Activated CD8-positive, alpha-beta memory T cell treated with anti-CD3 and anti-CD28 coated beads for 1 hour (primary cell): ENCODE data around the gene LLGL2.

Experiments used
- DNase-seq, 2 donors: peaks; one replicate each; pipeline ENCODE4 v3.0.0-alpha.2; 2020; ENCODE audit warnings: low read depth in 1 of 2; ENCODE audit errors: extremely low read depth in 1 of 2

The LLGL2 gene

DNA sequence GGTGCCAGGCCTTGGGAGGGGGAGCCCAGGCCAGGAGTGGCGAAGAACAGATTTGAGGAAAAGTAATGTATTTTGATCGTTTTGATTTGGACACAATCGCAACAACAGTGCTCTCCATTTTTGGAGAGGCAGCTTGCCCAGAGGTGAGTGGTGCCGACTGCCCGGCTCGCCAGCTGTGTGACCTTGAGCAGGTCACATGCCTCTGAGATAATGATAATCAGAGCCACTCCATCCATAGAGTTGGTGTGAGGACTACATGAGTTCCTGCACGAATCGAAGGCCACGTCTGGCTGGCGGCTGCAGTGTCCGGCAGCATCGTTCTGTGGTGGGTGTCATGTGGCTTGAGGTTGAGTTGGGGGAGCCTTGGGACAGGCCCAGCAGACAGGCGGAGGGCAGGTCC, 20.7 kb downstream of the LLGL2 start:
- no peak for DNase-seq

DNA sequence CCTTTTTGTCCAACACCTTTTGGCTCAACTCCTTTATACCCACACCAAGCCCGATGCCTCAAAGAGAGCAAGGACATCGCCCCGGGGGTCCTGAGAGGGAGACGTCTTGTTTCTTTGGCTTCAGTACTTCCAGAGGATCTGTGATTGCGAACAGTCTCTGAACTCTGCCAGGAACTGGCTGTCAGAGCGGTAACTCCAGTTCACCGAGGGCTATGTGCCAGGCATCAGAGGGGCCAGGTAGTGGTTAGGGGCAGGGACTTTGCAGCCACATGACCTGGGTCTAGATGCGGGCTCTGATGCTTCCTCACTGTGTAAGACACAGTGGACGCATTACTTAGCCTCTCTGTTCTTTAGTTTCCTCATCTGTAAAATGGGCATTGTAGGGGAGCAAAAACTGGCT, 21.6 kb downstream of the LLGL2 start:
- no peak for DNase-seq

DNA sequence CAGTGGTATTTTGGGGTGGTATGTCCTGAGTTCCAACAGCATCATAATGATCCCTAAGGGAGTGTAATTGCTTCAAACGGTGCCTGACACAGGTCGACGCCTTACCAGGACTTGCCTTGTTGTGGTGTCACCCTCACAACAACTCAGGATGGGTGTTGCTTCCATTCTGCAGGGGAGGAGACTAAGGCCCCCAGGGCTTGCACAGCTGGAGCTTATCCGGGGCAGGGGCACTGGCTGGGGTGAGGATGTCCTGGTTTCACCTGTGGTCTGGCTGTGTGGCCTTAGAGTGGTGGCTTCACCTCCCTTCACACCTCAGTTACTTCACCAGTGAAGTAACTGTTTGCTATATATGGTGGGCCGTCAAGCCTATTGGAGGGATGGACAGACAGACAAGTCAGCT, 23.3 kb downstream of the LLGL2 start:
- no peak for DNase-seq

DNA sequence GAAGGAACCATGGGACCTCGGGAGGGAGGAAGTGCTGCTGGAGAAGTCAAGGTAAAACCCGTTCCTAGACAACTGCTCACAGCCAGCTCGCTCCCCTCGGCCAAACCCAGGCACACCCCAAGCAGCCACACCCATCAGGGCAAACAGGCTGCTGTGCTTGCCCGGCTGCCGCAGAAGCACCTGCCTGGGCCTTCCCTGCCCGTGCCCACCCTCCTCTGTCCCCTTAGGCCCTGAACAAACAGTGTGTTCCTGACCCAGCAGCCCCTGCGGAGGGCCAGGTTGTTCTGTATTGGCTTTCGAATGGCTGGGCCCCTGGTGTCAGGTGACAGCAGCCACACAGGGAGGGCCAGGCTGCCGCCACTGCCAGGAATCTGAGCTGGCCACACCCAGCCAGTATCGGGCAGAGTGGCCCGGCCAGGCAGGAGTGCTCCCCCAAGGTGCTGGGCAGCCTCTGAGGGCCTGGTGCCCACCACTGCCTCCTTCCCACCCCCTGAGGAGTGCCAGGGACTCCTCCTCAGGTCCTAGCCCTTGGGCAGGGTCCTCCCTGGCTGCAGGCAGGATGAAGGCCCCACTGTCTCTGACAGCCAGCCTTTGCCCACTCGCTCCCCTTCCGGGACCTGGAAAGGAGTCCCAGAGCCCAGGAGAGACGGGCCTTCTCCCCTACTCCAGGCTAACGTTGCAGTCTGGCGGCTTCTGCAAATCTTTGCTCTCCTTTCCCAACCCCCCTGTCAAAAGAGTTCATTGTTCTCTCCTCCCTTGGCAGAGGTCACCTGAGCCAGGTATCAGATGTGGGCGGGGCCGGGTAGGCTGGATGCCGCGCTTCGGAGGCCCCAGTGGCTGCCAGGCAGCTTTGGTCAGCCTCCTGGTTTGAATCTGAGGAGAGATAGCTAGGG, 24.0 kb downstream of the LLGL2 start:
- DNase-seq: no peak

DNA sequence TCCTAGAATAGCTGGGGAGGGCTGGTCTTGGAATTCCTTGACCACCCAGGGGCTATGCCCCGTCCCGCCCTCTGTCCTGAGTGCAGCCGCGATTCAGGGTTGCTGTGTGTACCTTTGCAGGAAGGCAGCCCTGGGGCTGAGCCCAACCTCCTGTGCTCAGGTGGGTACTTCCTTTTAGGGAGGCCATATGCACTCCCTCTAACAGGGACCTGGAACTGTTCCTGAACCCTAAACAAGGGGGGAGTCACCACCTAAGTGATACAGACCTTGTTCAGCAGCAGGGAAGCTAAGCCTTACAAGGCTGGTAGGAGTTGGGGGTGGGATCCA, 24.6 kb downstream of the LLGL2 start:
- DNase-seq: no peak

DNA sequence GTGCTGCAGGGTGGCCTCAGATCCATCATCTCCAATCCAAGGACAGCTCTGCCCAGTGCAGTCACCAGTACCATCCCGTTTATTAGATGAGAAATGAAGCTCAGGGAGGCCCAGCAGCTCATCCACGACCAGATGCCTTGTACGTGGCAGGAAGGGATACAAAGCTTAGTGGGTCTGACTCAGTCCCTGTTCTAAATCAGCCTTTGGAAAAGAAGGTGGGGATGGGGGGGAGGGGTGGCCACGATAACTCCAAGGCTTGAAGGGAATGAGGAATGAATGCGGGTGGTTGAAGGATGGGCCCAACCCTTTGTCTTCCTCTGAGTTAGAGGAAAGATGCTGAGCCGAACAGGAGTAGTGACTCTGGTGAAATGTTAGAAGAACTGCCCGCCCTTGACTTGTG, 25.8 kb downstream of the LLGL2 start:
- no peak for DNase-seq

DNA sequence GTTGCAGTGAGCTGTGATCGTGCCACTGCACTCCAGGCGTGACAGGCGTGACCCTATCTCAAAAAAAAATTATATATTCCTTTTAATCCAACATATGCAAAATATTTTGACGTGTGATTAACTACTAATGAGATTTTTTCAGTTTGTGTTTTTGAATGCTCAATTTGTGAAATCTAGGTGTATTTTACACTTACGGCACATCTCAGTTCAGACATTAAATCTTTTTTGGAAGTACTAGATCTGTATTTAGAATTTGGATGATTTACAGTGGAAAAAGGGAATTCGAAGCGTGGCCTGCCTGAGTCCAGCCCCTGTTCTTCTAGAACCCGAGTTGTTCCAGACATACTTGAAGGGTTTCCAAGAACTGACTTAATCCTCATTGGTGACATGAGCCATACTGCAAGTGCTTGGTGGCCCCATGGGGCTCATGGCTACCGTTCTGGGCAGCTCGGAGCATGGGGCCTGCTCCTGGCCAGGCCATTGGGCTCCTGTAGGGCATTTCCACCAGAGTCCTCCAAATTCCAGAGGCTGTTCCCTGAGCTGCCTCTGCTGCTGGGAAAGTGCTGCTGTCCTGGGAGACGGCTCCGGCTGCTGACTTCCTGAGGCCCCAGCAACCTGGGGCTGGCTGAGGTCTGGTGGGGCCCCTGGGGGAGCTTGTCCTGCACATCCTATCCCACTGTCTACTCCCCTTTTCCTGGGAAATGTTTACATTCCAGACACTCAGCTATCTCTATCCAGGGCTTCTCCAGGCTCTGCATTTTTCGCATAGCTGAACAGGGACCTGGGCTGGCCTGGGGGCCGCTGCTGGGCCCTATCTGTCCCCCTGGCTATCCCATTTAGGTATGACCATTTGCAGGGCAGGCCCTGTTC, 27.2 kb downstream of the LLGL2 start:
- no peak for DNase-seq

DNA sequence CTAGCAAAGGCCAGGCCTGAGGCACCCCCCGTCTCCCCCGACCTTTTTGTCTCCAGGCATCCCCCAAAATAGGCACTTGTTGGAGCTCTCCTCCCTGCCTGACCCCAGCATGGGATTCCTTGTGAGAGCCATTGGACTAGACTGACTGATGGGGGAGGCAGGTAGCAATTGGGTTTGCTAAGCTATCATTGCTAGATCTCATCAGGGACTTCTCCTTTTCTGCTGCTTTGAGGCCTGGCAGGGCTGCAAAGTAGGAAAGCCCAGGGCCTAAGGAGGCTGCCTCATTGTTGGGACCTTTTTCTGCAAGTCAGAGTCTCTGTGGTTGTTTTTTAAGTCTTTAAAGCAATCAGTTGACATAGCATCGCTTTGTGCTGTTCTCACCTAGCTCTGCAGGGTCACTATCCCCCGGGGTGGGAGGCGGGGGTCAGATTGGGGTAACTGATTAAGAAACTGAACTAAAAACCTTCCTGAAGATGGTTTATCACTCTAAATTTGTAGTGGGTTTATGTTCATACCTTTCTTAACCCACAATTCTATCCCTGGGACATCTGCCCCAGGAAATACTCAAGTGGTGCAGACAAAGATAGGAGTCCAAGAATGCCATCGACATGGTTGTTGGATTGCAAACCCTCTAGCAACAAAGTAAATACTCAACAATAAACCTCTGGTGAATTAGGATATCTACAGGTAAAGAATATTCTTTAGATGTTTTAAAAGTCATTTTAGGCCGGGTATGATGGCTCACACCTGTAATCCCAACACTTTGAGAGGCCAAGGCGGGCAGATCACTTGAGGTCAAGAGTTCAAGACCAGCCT, 28.0 kb downstream of the LLGL2 start:
- no peak for DNase-seq

DNA sequence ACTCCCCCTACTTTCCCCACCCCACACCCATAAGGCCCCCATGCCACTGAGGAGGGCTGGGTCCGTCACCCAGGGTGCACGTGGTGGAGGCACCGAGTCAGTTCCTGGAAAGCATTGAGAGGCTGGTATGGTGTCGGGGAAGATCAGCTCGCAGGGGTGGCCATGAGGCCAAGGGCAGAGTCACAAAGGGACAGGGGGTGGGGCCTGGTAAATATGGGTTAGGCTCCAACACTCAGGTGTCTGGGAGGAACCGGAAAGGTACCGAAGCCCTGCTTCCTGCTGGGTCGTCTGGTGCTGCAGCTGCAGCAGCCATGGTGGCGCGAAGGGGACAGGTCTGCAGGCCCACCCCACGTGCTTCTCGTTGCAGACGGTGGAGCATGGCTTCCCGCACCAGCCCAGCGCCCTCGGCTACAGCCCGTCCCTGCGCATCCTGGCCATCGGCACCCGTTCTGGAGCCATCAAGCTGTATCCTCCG, 30.2 kb downstream of the LLGL2 start:
- DNase-seq: no peak

DNA sequence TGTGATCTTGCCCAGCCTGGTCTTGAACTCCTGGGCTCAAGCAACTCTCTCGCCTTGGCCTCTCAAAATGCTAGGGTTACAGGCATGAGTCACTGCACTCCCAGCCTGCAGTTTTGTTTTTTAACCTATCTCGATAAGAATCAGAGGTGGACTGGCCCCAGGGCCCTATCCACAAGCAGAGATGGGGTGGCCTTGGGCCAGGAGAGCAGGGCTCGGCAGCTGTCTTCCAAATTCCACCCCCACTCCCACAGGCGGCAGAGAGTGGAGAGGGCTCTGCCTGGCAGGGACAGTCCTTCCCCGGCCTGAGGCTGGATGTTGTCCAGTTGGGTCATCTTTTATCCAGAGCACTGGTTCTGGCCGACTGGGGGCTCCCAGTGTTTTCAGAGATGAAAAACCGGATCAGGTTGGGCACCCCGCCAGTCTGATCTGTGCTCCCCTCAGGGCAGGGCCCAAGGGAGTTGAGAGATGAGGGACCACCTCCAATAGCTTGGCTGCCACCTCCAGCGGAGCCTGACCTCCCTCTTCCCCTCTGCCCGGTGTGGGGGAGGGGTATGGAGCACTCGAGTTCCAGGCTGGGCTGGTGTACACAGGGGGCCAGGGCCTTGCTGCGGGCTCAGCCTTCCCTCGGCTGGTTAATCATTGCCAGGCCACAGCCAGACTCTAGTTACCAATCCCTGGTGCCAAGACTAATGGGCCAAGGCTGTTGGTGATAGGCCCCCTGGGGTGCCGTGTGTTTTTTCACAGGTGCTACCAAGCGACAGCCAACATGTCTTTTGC, 31.8 kb downstream of the LLGL2 start:
- no peak for DNase-seq

DNA sequence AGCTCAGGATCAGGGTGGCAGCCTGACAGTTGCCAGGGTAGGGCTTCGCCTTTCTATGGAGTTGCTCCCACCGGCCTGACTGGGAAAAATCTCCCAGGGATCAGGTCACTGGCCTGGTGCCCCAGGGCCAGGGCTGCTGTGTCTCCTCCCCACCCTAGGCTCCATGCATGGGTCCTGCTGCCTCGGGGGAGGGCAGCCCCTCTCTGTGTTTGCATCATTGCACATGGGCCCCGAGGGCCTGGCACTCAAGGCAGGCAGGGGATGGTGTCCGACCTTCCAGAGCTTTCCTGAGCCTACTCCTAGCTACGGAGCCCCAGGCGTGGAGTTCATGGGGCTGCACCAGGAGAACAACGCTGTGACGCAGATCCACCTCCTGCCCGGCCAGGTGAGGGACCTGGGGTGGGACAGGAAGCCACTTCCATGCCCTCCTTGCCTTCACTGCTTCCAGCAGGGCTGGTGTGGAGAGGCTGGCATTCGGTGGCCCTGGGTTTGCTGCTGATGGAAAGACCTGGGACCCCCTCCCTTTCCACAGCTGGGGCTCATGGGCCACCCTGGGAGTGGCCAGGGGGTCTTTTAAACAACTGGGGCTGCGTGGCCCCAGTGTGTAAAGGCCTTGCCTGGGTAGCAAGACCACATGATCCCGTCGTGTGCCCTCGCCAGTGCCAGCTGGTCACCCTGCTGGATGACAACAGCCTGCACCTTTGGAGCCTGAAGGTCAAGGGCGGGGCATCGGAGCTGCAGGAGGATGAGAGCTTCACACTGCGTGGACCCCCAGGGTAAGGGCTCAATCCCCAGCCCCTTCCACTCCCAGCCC, 32.6 kb downstream of the LLGL2 start:
- DNase-seq: no peak

DNA sequence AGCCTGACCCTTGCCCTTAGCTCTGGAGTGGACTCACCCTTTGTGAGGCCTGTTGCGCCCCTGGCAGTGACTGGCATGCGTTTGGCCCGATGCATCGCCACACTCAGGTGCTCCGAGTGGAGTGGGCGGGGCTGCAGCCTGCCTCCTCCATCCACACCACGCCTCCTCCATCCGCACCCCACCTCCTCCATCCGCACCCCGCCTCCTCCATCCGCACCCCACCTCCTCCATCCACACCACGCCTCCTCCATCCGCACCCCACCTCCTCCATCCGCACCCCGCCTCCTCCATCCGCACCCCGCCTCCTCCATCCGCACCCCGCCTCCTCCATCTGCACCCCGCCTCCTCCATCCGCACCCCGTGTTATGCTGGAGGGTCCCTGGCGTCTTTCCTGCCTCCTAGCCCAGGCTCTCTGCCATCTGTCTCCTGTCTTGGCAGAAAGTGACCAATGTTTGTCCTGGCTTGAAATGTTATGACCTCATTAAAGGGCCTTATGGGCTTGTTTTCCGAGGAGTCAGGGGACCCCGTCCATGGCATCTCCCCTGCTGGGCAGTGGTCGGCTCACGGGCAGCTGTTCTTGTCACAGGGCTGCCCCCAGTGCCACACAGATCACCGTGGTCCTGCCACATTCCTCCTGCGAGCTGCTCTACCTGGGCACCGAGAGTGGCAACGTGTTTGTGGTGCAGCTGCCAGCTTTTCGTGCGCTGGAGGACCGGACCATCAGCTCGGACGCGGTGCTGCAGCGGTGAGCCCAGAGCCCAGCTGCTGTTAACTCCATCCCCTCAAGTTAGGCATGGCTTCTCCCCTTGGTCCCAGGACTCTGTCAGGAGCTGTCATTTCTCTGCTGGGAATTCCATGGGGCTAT, 33.4 kb downstream of the LLGL2 start:
- no peak for DNase-seq

DNA sequence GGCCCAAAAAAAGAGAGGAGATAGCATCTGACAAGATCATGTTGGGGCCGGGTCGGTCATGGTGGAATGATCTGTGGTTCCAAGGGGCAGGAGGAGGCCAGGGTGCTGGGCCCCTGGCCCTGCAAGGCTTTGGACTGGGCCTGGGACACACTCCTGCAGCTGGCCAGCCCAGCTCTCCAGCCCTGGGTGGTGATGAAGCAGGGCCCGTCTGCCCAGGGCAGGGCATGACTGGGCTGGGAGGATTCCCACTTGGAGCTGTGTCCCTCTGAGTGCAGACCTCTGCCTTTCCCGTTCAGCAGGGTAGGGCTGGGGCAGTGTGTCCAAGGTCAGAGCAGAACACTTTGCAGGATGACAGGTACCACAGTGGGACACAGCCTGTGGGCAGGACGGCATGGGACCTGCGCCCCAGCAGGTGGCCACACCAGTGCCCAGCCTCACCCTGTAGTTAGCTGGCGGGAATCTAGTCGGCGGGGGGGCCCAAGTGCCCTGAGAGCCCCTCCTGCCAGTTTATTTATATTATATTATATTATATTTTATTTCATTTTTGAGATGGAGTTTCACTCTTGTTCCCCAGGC, 34.5 kb downstream of the LLGL2 start:
- no peak for DNase-seq

DNA sequence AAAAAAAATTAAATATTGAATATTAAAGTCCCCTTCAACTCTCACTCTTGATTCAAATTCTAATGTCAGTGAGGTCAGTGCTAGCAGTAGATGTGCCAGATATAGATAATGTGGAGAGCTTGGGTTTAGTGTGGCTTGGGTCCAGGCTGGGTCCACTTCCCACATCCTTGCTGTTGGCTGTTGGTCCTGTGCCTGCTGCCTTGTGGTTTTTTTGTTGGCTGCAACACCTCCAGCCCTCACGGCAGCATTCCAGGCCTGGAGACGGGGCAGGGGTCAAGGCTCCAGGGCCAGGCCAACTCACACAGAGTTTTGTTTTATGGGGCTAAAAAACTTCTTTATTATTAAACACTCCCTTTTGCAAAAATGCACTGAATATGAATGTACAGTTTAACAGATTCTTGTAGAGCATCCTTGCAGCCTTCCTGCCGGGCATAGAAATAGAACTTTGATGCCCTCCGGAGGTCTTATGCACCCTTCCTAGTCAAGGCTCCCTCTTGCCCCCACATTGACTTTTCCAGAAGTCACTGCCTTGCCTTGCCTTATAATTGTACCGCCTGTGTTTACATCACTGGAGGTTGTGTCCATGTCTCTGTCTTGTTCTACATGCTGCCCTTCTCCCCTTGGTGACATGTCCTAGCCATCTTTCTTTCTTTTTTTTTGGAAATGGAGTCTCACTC, 36.6 kb downstream of the LLGL2 start:
- DNase-seq: no peak

DNA sequence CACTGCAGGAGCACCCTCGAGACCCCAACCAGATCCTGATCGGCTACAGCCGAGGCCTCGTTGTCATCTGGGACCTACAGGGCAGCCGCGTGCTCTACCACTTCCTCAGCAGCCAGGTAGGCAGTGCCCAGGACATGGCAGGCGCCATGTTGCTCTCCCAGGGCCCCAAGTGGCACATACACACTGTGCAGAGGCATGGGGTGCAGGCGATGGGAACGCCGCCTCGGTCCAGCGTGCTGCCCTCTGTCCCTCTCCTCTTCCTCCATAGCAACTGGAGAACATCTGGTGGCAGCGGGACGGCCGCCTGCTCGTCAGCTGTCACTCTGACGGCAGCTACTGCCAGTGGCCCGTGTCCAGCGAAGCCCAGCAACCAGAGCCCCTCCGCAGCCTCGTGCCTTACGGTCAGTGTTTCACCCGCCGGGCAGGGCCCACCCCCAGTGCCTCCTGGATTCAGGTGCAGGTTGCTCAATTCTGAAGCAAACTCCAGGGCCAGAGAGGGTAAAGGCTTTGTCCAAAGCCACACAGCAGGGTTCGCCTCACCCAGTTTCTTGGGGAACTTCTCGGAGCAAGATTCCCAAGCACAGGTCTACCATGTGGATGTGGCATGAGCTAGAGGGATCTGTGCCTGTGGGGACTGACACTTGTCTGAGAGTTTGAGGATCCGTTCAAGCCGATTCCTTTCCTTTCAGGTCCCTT, 37.7 kb downstream of the LLGL2 start:
- DNase-seq: no peak

DNA sequence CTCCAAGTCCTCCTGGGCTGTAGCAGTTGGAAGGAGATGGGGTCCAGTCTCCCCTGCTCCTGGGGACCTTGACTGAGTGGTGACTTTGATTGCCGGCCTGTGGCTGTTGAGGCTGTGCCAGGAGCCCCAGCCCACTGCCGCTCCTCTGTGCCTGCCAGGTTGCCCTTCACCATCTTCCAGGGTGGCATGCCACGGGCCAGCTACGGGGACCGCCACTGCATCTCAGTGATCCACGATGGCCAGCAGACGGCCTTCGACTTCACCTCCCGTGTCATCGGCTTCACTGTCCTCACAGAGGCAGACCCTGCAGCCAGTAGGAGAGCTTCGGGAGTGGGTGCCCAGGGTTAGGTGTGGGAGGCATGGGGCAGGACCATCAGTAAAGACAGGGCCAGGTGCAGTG, 38.7 kb downstream of the LLGL2 start:
- no peak for DNase-seq

DNA sequence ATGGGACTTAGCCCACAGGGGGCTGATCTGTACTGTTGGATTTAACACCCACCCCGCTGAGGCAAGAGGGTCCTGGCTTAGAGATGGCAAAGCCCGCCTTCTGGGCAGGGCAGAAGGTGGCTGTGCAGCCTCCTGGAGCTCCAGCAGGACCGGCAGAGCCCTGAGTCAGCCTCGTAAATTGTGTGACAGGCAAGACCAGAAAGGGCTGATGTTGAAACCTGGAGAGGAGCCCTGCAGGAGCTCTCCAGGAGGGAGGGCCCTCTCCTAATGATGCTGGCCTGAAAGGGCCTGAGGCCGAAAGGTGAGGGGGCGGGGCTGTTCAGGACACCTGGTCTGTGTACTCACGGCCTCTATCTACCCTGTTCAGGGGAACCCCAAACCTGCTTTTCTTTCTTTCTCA, 39.6 kb downstream of the LLGL2 start:
- no peak for DNase-seq
